ENCODE results near the gene KRT15.

GRCh38 chr17:41503202-41503601 lies 15.5 kb downstream of the KRT15 start:
- TF ChIP-seq, protein P1, sequence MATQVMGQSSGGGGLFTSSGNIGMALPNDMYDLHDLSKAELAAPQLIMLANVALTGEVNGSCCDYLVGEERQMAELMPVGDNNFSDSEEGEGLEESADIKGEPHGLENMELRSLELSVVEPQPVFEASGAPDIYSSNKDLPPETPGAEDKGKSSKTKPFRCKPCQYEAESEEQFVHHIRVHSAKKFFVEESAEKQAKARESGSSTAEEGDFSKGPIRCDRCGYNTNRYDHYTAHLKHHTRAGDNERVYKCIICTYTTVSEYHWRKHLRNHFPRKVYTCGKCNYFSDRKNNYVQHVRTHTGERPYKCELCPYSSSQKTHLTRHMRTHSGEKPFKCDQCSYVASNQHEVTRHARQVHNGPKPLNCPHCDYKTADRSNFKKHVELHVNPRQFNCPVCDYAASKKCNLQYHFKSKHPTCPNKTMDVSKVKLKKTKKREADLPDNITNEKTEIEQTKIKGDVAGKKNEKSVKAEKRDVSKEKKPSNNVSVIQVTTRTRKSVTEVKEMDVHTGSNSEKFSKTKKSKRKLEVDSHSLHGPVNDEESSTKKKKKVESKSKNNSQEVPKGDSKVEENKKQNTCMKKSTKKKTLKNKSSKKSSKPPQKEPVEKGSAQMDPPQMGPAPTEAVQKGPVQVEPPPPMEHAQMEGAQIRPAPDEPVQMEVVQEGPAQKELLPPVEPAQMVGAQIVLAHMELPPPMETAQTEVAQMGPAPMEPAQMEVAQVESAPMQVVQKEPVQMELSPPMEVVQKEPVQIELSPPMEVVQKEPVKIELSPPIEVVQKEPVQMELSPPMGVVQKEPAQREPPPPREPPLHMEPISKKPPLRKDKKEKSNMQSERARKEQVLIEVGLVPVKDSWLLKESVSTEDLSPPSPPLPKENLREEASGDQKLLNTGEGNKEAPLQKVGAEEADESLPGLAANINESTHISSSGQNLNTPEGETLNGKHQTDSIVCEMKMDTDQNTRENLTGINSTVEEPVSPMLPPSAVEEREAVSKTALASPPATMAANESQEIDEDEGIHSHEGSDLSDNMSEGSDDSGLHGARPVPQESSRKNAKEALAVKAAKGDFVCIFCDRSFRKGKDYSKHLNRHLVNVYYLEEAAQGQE (IDR thresholded peaks at IDR 0.05; ENCODE audit: low read depth, low read length): no peak
- TF ChIP-seq MXI1 (IDR thresholded peaks at IDR 0.05; ENCODE audit: low read depth, low read length) (no peak), CTCF (IDR thresholded peaks at IDR 0.05) (no peak), RFX5 (IDR thresholded peaks at IDR 0.05; ENCODE audit: low read length) (no peak), TAF1 (IDR thresholded peaks at IDR 0.05; ENCODE audit: borderline replicate concordance, low read depth, low read length) (no peak), TEAD4 (IDR thresholded peaks at IDR 0.05; ENCODE audit: borderline replicate concordance, insufficient read depth) (no peak), ELF1 (IDR thresholded peaks at IDR 0.05) (no peak), USF2 (IDR thresholded peaks at IDR 0.05; ENCODE audit: borderline replicate concordance, low read depth, low read length) (no peak), EP300 (IDR thresholded peaks at IDR 0.05; ENCODE audit: borderline replicate concordance in 1 of 2, low read depth in 1 of 2, low read length in 1 of 2) (no peak), RAD21 (IDR thresholded peaks at IDR 0.05; ENCODE audit: low read length) (no peak), NFIC (IDR thresholded peaks at IDR 0.05; ENCODE audit: borderline replicate concordance) (no peak)

All from SK-N-SH (cell line).